Activated T-helper 17 cell treated with anti-CD3 and anti-CD28 coated beads, Interleukin-2, amount 50 U/mL, for 72 hours (primary cell): ENCODE measurements around the gene TOPBP1. TPM values are rescaled to one million over a fixed set of nuclear protein-coding genes. Genes with fewer than 3 reads are reported as not detected.

Source experiments
- ATAC-seq: fragments of 150-1000 bp; cut with Tn5 transposase; replicated peaks from 2 replicates; pipeline ENCODE4 v1.10.0; 2021; ENCODE audit warnings: mild to moderate bottlenecking, moderate library complexity
- H3K27ac Mint-ChIP-seq: one replicate; pipeline ENCODE4 v1.8.0; 2022; ENCODE audit warnings: mixed read lengths
- H3K27me3 Mint-ChIP-seq: one replicate; pipeline ENCODE4 v1.8.0; 2022; ENCODE audit warnings: mixed read lengths
- H3K36me3 Mint-ChIP-seq: one replicate; pipeline ENCODE4 v1.8.0; 2022; ENCODE audit warnings: low read depth, mild to moderate bottlenecking, mixed read lengths
- H3K4me1 Mint-ChIP-seq: one replicate; pipeline ENCODE4 v1.8.0; 2022; ENCODE audit warnings: mixed read lengths
- H3K4me3 Mint-ChIP-seq: one replicate; pipeline ENCODE4 v1.8.0; 2022; ENCODE audit warnings: mild to moderate bottlenecking, mixed read lengths
- H3K9me3 Mint-ChIP-seq: one replicate; pipeline ENCODE4 v1.8.0; 2022; ENCODE audit warnings: mixed read lengths
- total RNA-seq, 2 donors: library from RNA; stranded (reverse); gene quantifications; one replicate each; pipeline ENCODE4 v1.2.3, GENCODE V29; 2022

TOPBP1 gene
- total RNA-seq, 2 donors from 2014 or later, result 86.0 to 96.7 TPM

DNA sequence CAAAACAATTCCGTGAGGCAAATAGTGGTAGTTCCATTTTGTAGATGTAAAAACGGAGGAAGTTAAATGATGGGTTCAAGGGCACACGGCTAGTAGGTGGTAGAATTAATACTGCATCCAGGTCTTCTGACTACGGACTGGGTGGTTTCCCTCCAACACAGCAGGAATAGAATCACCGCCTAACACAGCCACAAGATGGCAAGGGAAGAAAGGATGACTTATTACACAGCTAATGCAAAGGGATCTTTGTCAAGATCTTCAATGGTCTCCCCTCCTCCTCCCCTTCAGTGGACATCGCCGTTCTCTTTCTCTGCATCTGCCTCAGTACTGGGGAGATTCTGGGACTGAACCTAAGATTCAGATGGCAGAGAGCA is 524 bp upstream of the TOPBP1 start:
- no peaks in the 10 kb centered on the region for H3K9me3 Mint-ChIP-seq
- H3K4me1 Mint-ChIP-seq, result peaks cover 31% of the 10 kb centered on the region
- peaks cover 55% of the 10 kb centered on the region for H3K36me3 Mint-ChIP-seq
- H3K27ac Mint-ChIP-seq, result peak overlapping the region; percentile 99
- H3K4me3 Mint-ChIP-seq, result peak overlapping the region; percentile 99
- ATAC-seq, result peak; percentile 85
- H3K27me3 Mint-ChIP-seq, result no peaks in the 10 kb centered on the region

DNA sequence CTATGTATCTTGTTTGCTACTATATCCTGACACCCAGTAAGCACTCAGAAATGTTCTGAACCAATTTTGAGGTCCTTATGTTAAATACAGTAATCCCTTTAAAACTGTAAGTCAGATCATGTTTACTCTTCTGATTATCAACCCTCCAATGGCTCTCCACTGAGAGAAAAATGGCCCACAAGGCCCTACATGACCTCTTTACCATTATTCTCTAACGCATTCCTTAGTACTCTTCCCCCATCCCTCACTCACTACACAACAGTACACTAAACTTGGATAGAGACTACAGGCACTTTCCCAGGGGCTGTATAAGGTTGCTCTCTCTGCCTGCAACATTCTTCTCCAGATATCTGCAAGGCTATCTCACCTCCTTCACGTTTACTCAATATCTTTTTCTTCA is 1.9 kb downstream of the TOPBP1 start:
- H3K27ac Mint-ChIP-seq, result peak overlapping the region; percentile 3
- H3K9me3 Mint-ChIP-seq, result no peaks in the 10 kb centered on the region
- ATAC-seq, result no peak
- H3K4me3 Mint-ChIP-seq, result peak overlapping the region; percentile 99
- H3K27me3 Mint-ChIP-seq, result no peaks in the 10 kb centered on the region
- H3K4me1 Mint-ChIP-seq, result peaks cover 31% of the 10 kb centered on the region
- peaks cover 79% of the 10 kb centered on the region for H3K36me3 Mint-ChIP-seq

DNA sequence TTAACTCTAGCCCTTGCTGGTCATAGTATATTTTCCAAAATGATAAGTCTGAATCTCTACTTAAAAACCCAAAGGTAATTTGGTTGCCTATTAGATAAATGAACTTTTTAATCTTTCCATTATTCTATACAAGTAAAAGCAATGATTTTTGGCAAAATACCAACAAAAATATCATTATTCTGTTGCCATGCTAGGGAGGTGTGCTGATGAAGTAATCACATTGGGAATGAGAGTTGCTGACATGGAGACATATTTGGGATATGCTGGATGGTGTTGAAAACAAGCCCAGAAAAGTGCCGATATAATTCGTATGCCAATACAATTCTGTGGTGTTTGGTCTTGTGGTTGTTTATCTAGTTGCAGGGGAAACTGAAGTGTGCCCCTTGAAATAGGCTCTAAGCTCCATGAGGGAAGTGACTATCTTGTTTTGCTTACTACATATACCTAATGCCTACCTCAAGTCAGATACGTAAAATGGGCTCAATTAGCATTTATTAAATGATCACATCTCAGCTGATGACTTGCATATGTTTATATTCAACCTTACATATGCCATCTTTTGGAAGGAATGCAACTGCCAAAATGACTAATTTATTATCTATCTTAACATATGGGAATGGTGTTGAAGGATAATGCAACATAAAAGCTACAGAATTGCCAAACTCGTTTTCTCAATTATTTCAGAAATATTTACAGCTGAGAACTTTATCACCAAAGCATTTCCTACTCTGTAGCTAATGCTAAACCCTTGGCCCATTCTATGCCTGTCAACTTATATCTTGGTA is 5.8 kb downstream of the TOPBP1 start:
- no peak overlapping the region for H3K27ac Mint-ChIP-seq

DNA sequence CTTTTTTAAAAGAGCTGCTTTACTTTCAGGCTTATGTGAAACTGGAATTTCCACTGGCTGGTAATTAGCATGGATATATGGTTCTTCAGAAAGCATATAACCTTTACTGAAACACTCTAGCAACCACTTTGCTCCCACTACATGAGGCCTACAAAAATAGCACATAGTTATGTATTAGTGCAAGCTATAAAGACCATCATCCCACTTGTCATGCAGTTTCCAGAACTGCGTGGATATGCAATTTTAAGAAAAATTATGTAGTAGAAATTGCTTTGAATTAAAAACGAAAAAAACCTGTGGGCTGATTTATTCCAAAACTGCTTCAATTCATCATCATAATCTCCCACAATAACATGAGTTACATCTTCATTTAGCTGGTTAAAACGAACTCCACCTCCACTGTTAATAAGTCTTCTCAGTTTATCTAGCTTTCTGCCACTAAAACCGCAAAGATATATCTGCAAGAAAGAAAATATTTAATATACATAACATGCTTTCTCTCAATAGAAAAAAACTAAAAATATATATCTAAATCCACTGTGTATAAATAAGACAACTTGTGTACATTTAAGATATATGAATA is 12.2 kb downstream of the TOPBP1 start:
- H3K36me3 Mint-ChIP-seq, result peaks cover 94% of the 10 kb centered on the region
- no peak for ATAC-seq
- H3K4me1 Mint-ChIP-seq, result peaks cover 7% of the 10 kb centered on the region
- H3K4me3 Mint-ChIP-seq, result no peak overlapping the region
- no peak overlapping the region for H3K27ac Mint-ChIP-seq
- no peaks in the 10 kb centered on the region for H3K27me3 Mint-ChIP-seq
- H3K9me3 Mint-ChIP-seq, result no peaks in the 10 kb centered on the region

More for the DNA sequence above, 5.8 kb downstream of the TOPBP1 start:
- H3K4me3 Mint-ChIP-seq, result no peak overlapping the region
- peaks cover 99% of the 10 kb centered on the region for H3K36me3 Mint-ChIP-seq
- peaks cover 16% of the 10 kb centered on the region for H3K4me1 Mint-ChIP-seq
- ATAC-seq, result no peak
- H3K27me3 Mint-ChIP-seq, result no peaks in the 10 kb centered on the region
- H3K9me3 Mint-ChIP-seq, result no peaks in the 10 kb centered on the region

DNA sequence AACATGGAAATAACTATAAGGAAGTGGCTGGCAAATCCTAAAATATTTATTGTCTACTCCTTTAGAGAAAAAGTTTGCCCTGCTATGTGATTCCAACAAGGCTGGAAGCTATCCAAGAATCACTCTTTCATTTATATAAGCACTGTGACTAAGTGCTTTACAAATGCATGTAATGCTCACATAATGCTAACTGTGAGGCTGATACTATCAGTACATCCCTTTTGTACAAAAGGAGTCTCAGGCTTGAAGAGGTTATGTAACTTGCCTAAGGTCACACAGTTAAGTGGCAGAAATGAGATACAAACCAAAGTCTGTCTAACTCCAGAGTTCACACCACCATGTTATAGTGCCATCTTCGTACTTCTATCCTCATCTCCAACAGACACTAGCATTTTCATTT is 17.0 kb downstream of the TOPBP1 start:
- Mint-ChIP-seq H3K27ac (no peak overlapping the region), H3K36me3 (peaks cover 100% of the 10 kb centered on the region), H3K4me1 (peaks cover 7% of the 10 kb centered on the region), H3K4me3 (no peak overlapping the region), H3K27me3 (no peaks in the 10 kb centered on the region), H3K9me3 (no peaks in the 10 kb centered on the region)
- no peak for ATAC-seq

DNA sequence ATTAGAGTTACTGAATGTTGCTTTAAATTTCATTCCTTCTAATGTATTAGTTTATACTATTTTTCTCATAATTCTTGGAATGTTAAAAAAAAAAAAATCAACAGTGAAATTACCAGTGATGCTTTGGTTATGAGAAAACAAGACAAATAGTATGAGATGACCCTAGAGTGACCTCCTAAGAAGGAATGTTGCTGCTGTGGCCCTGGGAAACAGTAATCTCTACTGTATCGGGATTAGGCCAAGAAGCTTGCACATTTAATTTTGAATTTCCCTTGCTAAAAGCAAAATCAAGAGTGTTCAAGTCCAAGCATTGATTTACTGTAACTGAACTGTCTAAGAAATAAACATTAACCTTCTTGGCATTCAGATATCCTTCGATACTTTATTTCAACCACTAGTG is 18.1 kb downstream of the TOPBP1 start:
- Mint-ChIP-seq H3K27ac (no peak overlapping the region), H3K27me3 (no peaks in the 10 kb centered on the region), H3K9me3 (no peaks in the 10 kb centered on the region), H3K4me1 (peaks cover 13% of the 10 kb centered on the region), H3K4me3 (no peak overlapping the region), H3K36me3 (peaks cover 100% of the 10 kb centered on the region)
- no peak for ATAC-seq

DNA sequence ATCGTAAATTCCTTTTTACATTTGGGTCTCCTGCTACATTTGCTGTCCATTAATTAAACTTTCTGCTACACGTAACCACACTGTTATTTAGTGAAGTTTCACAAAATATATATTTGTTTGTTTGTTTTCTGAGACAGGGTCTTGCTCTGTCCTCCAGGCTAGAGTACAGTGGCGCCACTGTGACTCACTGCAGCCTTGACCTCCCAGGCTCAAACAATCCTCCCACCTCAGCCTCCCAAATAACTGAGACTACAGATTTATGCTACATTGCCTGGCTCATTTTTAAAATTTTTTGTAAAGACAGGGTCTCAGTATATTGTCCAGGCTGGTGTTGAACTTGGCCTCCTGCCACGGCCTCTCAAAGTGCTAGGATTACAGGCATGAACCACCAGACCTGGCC is 20.5 kb downstream of the TOPBP1 start:
- ATAC-seq, result no peak
- Mint-ChIP-seq H3K9me3 (no peaks in the 10 kb centered on the region), H3K36me3 (peaks cover 100% of the 10 kb centered on the region), H3K4me3 (no peak overlapping the region), H3K4me1 (peaks cover 7% of the 10 kb centered on the region), H3K27me3 (no peaks in the 10 kb centered on the region), H3K27ac (no peak overlapping the region)

DNA sequence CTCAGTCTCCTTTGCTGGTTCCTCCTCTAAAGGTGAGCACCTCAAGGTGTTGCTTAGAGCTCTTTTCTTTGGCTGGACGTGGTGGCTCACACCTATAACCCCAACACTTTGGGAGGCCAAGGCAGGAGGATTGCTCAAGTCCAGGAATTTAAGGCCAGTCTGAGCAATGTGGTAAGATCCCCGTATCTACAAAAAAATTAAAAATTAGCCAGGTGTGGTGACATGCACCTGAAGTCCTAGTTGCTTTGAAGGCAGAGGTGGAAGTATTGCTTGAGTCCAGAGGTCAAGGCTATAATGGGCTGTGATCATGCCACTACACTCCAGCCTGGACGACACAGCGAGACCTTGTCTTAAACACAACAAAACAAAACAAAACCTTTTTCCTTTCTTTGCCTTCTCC is 28.3 kb downstream of the TOPBP1 start:
- Mint-ChIP-seq H3K4me1 (no peaks in the 10 kb centered on the region), H3K36me3 (peaks cover 97% of the 10 kb centered on the region)
- ATAC-seq, result no peak

DNA sequence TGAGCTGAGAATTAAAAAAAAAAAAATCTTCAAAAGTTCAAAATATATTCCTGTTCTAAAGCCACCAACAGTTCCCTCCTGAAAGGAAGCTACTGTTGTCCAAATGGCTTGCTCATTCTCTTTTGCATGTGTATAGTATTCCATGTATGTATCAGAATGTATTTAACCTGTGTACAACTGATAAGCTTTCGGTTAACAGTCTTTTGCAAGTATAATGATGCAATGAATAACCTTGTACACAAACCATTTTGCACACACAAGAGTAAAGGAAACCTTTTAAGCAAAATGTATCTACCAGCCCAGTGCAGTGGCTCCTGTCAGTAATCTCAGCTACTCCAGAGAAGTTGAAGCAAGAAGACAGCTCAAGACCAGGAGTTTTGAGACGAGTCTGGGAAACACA is 32.6 kb downstream of the TOPBP1 start:
- Mint-ChIP-seq H3K4me3 (no peak overlapping the region), H3K4me1 (no peaks in the 10 kb centered on the region), H3K27ac (peak overlapping the region; percentile 18), H3K36me3 (peaks cover 97% of the 10 kb centered on the region), H3K9me3 (no peaks in the 10 kb centered on the region), H3K27me3 (no peaks in the 10 kb centered on the region)
- ATAC-seq, result no peak

More for the DNA sequence above, 28.3 kb downstream of the TOPBP1 start:
- Mint-ChIP-seq H3K27me3 (no peaks in the 10 kb centered on the region), H3K9me3 (no peaks in the 10 kb centered on the region), H3K27ac (no peak overlapping the region), H3K4me3 (no peak overlapping the region)

DNA sequence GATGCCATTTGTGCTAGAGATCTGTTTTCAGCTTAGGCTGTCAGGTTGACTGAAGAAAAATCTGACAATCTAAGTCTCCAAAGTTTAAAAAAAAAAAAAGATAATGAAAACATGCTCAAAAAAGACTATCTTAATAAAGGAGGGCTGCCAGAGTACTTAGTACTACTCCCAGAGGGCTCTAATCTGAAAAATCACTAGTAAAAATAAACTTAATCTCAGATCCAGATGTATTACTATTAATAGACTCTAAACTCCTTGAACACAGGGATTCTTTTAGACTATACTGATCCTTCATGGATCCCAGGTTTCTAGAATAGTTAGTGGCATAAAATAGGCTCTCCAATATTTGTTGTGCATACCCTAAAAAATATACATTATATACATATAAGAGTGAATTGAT is 34.0 kb downstream of the TOPBP1 start:
- Mint-ChIP-seq H3K27me3 (no peaks in the 10 kb centered on the region), H3K27ac (no peak overlapping the region), H3K4me1 (no peaks in the 10 kb centered on the region), H3K36me3 (peaks cover 97% of the 10 kb centered on the region), H3K4me3 (no peak overlapping the region), H3K9me3 (no peaks in the 10 kb centered on the region)
- no peak for ATAC-seq

DNA sequence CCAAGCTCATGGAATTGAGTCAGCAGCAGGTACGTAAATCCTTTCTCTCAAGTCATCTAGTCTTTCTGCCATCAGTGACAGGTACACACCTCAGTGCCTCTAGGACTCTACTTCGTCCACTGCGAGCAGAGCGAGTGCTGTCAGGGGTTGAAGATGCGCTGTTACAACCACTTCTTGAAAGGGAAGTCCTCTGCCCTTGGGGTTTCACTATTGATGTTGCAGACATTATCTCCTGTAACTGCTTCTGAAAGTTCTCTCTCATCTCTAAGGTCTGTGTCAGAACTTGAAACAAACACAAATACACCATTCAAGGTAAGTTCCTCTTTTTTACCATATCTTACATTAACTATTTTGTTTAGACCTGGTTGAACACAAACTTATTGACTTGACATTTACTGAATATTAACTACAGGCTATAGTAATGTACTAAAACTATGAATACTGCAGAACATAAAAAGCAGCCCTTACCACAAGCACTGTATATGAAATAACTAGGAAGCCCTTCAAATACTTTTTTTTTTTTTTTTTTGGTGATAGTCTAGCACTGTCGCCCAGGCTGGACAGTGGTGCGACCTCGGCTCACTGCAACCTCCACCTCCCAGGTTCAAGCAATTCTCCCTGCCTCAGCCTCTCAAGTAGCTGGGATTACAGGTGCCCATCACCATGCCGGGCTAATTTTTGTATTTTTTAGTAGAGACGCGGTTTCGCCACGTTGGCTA is 41.5 kb downstream of the TOPBP1 start:
- peak; percentile 23 for ATAC-seq
- Mint-ChIP-seq H3K36me3 (peaks cover 100% of the 10 kb centered on the region), H3K4me1 (no peaks in the 10 kb centered on the region), H3K9me3 (no peaks in the 10 kb centered on the region), H3K27me3 (no peaks in the 10 kb centered on the region), H3K27ac (no peak overlapping the region), H3K4me3 (no peak overlapping the region)

DNA sequence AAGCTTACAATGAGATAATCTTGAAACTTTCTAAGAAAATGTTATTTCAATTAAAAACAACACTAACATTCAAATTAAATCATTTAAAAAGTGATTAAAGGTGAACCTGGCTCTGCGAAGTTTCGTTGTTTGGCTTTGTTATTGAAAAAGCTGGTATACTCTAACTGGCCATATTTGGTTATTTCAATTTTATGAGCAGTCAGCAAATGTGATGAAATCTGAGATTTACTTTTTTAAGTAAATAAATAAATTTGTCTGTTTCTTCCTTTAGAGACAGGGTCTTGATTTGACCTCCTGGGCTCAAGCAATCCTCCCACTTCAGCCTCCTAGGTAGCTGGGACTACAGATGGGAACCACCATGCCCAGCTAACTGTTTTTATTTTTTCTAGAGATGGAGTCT is 50.2 kb downstream of the TOPBP1 start:
- Mint-ChIP-seq H3K4me3 (no peak overlapping the region), H3K36me3 (peaks cover 97% of the 10 kb centered on the region), H3K27ac (no peak overlapping the region), H3K27me3 (no peaks in the 10 kb centered on the region), H3K9me3 (no peaks in the 10 kb centered on the region), H3K4me1 (no peaks in the 10 kb centered on the region)
- ATAC-seq, result no peak

DNA sequence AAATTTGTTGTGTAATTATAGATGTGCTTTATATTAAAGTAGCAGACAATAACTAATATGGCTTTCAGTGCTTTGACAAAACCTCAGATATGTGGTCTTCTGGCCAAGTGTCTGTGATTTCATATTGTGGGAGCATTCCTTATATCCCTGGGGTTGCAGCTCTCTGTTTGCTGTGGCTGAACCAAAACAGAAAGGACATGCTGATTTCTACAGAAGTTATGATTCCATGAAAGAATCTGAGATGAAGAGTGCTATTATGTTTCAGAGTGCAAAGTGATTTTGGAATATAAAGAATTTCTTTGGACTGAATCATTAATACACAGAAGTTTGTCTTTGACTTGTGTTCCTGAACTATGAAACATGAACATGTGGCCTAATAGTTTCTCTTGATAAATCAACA is 51.7 kb downstream of the TOPBP1 start:
- Mint-ChIP-seq H3K36me3 (peaks cover 97% of the 10 kb centered on the region), H3K4me3 (no peak overlapping the region), H3K27ac (no peak overlapping the region), H3K9me3 (no peaks in the 10 kb centered on the region), H3K4me1 (no peaks in the 10 kb centered on the region), H3K27me3 (no peaks in the 10 kb centered on the region)
- ATAC-seq, result no peak

DNA sequence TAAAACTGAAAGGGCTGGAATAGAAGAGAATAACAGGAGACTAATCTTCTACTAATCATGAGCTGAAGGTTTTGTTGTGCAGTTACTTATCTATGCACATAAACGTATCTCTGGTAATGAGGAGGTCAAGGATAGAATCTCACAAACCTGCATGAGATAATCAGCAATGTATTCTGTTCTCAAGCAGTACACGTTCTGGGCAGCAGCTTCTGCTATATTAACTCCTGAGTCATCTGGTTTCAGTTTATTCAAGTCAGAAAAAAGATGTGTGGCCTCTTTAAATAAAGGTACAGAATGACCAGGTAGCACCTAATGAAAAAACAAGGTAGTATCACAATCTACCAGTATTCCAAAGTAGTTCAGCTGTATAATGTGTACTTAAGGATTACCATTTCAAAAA is 53.4 kb downstream of the TOPBP1 start:
- no peak for ATAC-seq
- H3K9me3 Mint-ChIP-seq, result no peaks in the 10 kb centered on the region
- no peaks in the 10 kb centered on the region for H3K4me1 Mint-ChIP-seq
- peaks cover 97% of the 10 kb centered on the region for H3K36me3 Mint-ChIP-seq
- H3K4me3 Mint-ChIP-seq, result no peak overlapping the region
- H3K27me3 Mint-ChIP-seq, result no peaks in the 10 kb centered on the region
- H3K27ac Mint-ChIP-seq, result no peak overlapping the region

DNA sequence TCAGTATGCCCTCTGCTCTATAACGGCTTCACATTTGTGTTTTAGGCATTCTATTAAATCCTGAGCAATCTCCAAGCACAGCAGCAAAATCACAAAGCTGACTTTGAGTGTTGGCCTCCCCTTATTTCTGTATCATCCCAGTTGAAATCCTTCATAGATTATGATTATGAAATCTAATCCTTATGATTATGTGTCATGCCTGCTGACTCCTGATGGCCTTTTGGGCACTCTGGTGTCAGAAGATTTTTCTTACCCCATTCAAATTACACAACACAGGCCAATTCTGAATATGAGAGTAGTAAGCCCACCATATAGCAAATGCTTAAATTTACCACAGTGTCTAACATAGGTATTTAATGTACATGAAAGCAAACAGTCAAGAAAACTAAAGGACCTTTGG is 53.9 kb downstream of the TOPBP1 start:
- Mint-ChIP-seq H3K9me3 (no peaks in the 10 kb centered on the region), H3K27me3 (no peaks in the 10 kb centered on the region), H3K4me1 (no peaks in the 10 kb centered on the region), H3K4me3 (no peak overlapping the region), H3K36me3 (peaks cover 96% of the 10 kb centered on the region), H3K27ac (no peak overlapping the region)
- no peak for ATAC-seq
